ENCODE results near the gene SPATC1L.
"Not testable (repeated sequence)": the region's sequence is repeated elsewhere in the genome, so short reads cannot be mapped to it uniquely, and the experiment has no call there.

SPATC1L gene

DNA sequence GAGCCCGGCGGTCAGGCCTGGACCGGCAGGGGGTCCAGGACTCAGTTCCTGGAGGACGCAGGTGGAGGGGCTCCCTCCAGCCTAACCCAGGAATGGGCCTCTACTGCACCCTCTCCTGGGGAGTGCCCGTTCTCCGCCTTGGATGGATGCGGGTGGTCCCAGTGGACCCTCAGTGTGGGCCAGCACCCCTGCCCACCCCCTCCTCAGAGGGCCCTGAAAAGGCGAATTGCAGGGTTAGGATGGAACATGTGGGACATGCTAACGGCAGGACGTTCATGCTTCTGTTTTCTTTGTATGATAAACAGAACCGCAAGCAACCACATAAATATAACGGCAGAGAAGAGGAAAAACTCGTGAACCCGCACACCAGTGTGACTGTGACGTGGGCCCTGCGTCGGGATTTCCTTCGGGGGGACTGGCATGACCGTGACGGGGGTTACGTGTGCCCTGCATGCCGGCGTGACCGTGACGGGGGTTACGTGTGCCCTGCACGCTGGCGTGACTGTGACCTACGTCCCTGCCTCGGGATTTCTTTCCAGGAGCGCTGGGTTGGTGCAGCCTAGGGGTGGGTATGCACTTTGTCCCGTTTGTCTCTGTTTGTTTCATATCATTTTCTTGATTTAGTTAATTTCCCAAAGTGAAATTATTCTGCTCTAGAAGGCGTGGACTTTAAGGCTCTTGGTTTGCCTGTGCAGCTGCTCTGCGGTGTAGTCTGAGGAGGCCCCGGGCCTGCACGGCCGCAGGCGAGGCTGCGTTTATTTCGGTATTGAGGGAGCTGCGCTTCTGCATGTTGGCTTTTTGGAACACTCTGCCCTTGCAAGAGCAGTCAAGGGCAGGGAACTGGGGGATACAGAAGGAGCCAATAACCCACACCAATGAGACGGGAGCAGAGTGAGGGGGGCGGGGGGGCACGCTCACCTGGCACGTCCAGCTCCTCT, 32.0 kb downstream of the SPATC1L start:
- DNase-seq (ENCODE audit: extremely low read depth in 1 of 2, low read depth in 1 of 2): no peak

- no peak for DNase-seq (ENCODE audit: extremely low read depth in 1 of 2, low read depth in 1 of 2)
Observed at GRCh38 chr21:46151261-46151988, 32.8 kb downstream of the SPATC1L start.

DNA sequence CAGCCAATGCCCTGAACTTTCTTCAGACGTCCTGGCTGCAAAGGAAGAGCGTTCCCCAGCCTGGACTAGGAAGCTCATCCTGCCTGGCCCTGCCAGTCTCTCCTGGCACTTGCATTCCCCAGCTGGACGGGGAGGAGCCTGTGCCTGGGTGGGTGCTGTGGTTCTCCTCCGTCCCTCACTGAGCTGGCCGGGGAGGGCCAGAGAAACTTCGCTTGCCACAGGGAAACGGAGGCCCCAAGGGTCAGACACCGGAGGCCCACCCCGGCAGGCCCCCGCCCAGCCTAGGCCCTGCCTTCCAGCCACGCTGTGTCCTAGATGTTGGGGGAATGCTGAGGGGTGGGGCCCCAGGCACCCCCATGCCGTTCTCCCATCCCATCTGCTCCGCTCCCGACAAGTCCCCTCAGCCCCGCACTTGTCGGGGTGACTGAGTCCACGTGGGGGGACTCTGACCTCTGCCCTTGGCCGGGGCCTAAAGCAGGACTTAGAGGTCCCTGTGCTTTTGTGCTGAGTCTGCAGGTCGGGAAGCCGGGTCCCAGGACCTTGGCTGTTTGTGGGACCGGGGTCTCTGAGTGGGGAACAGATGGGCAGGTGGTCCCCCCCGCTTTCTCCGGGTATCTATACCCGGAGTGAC, 33.7 kb downstream of the SPATC1L start:
- no peak for DNase-seq (ENCODE audit: extremely low read depth in 1 of 2, low read depth in 1 of 2)

DNA sequence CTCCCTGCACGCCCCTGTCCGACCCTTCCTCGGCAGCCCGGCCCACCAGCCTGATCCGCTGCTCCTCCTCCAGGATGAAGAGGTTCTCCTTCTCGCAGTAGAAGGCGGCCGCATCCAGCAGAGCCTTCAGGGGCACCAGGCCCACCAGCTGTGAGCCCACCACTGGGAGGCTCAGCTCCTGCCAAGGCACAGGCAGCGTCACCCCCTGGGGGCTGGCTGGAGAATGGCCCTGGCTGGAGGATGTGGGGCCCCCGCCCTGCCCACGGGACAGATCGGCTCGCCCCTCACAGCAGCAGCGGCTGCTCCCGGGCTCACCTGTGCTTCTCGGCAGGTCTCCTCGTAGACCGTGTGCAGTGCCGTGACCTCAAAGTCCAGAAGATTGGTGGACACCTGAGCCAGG, 34.2 kb downstream of the SPATC1L start:
- no peak for DNase-seq (ENCODE audit: extremely low read depth in 1 of 2, low read depth in 1 of 2)

DNA sequence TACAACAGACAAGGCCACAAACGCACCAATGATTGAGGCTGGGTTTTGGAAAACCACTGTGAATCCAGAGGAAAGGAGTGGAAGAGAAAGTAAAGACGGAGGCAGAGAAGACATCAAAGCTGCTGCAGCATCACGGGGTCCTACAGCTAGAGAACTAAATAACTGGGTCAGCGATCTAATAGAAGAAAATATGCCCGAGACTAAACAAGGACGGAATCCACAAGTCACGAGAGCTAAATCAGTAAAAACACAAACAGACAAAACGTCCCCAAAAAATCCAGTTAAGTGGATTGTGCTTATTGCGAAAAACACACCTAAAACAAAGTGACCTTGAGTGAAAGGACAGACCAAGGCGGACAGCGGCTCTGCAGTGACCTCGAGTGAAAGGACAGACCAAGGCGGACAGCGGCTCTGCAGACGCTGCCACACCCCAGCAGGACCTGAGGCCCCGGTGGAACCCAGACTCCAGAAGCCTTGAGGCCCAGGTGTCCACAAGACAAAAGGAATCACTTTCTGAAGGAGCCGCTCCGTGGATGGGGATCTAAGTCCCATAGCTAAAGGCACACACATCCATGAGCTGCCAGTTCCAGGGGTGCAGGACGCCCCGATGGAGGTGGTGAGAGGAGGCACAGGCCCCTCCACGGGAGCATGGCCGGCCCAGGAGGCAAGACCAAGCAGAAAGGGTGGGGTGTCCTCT, 34.9 kb downstream of the SPATC1L start:
- DNase-seq (ENCODE audit: extremely low read depth in 1 of 2, low read depth in 1 of 2): no peak

DNA sequence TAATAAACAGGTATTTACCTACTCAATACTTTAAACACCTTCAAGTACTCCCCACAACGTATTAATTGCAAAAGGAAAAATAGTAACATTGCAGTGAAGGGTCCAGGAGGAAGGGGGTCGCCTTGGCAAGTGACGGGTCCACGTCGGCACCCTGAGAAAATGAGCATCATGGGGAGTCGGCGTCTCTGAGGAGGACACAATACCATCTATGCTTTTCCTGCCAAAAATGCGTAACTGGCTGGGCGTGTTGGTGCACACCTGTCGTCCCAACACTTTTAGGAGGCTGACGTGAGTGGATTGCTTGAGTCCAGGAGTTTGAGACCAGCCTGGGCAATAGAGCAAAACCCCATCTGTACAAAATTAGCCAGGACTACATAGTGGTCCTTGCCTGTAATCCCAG, 36.2 kb downstream of the SPATC1L start:
- DNase-seq (ENCODE audit: extremely low read depth in 1 of 2, low read depth in 1 of 2): no peak

GRCh38 chr21:46147429-46147828, 36.8 kb downstream of the SPATC1L start:
- peak in 1 of 2 donors; percentile 31 for DNase-seq (ENCODE audit: extremely low read depth in 1 of 2, low read depth in 1 of 2)

GRCh38 chr21:46146856-46147255, 37.4 kb downstream of the SPATC1L start:
- DNase-seq (ENCODE audit: extremely low read depth in 1 of 2, low read depth in 1 of 2): no peak

DNA sequence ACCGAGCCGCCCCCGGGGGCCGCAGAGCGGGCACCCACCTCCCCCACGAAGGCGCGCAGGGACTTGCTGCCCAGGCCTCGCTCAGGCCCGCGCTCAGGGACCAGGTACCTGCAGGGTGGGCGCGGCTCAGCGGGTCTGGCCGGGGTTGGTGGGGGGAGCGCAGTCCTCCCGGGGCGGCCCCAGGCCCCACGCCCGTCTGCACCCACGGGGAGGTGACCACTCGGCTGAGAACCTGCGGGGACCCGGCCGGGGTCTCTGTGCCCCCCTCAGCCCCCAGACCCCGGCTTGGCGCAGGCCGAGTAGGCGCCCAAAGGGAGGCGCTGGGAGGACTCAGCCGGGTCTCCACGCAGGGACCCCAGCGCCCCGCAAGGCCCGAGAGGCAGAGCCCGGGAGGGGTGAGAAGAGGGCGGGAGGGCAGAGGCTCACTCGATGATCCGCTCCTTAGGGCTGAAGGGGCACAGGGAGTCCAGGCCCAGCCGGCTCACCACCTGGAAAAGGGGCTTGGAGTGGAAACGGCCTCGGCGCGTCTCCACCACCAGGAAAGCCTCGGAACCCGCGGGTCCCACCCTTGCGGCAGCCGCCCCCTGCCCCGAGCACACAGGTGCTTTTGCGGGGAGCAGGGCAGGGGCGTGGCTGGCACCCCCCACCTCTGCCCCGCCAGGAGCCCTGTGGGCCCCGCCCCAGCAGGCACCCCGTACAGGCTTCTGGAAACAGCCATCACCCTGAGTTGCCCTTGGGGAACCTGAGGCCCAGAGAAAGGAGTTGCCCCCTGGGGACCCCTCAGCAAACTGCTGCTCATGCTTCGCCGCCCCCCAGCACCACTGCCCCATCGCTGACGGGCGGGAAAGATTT, 38.2 kb downstream of the SPATC1L start:
- DNase-seq (ENCODE audit: extremely low read depth in 1 of 2, low read depth in 1 of 2): no peak

DNA sequence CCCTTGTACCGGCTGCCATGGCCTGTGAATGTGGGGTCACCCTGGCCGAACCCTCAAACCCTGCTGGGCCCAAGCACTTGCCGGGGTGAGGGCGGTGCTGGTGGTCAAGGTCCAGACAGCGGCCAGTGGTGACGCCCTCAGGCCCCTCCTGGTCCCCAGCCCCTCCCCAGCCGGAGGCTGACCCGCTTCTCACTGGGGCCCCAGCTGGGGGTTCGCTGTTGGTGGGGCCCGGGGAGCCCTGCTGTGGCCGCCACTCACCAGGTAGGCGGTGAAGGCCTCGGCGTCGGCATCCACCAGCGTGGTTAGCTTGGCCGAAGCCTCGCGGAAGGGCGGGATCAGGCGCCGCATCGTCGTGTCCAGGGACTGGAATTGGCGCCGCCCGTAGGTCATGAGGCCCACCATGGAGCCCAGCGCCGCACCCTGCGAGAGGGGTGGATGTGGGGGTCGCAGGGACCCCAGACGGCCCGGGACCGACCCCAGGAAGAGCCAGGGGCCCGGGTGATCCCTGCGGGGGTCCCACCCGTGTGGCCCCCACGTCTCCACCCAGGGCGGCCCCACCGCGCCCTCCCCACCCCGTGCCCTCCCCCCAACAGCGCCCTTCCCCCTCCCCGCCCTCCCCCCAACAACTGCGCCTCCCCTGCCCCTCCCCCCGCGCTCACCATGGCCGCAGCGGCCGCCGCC, 39.0 kb downstream of the SPATC1L start:
- DNase-seq (ENCODE audit: extremely low read depth in 1 of 2, low read depth in 1 of 2): no peak

GRCh38 chr21:46144464-46145070, 39.7 kb downstream of the SPATC1L start:
- no peak for DNase-seq (ENCODE audit: extremely low read depth in 1 of 2, low read depth in 1 of 2)

DNA sequence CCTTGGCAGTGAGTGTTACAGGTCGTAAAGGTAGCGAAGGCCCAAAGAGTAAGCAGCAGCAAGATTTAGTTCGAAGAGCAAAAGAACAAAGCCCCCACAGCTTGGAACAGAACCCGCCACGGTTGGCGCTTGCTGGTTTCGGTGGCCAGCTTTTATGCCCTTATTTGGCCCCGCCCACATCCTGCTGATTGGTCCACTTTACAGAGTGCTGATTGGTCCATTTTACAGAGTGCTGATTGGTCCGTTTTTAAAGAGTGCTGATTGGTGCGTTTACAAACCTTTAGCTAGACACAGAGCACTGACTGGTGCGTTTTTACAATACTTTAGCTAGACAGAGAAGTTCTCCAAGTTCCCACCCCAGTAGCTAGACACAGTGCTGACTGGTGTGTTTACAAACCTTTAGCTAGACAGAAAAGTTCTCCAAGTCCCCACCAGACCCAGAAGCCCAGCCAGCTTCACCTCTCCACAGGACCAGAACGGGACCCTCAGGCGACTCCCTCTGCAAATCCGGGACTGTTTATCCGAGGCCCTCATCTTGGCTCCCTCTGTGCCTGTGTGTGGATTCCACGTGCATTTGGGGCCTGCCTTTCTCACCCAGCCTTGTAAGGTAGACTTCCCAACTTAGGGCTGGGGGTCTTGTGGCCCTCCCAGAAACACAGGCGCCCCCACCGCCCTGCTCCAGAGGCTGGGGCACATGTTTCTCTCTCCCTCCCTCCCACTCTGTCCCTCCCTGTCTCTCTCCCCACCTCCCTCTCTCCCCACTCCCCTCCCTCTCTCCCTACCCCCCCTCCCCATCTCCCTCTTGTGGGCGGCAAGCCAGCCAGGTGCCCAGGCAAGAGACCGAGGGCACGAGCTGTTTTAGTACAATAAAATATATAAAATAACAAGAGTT, 41.4 kb downstream of the SPATC1L start:
- DNase-seq (ENCODE audit: extremely low read depth in 1 of 2, low read depth in 1 of 2): no peak

- DNase-seq (ENCODE audit: extremely low read depth in 1 of 2, low read depth in 1 of 2): no peak
Observed at GRCh38 chr21:46141767-46142581, 42.3 kb downstream of the SPATC1L start.

GRCh38 chr21:46140352-46141003, 43.8 kb downstream of the SPATC1L start:
- not testable (repeated sequence) for DNase-seq (ENCODE audit: extremely low read depth in 1 of 2, low read depth in 1 of 2)

GRCh38 chr21:46139686-46140085, 44.6 kb downstream of the SPATC1L start:
- no peak for DNase-seq (ENCODE audit: extremely low read depth in 1 of 2, low read depth in 1 of 2)

DNA sequence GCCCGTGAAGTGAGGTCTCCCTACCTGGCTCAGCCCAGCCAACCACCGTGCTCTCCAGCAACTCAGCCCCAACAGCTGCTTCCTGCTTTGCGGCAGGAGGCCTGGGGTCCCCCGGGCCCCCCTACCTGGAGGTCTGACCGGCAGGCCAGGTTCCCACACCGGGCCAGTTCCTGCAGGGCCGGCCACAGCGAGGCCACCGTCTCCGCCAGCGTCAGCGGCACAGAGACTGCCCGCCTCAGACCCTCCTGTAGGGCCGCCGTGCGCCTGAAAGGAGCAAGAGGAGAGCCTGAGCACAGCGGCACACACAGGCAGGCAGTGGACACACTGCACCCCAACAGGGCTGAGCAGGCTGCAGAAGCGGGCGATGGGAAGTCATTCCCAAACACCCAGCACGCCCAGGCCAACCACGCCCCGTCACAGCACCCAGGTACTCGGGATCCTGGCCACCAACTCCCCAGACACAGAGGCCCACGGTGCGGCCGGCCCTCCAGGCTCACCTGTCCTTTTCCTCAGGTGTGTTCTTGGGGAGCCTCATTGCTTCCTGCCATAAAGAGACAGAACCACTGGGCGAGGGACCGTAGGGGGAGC, 45.8 kb downstream of the SPATC1L start:
- no peak for DNase-seq (ENCODE audit: extremely low read depth in 1 of 2, low read depth in 1 of 2)

All from activated CD8-positive, alpha-beta memory T cell treated with anti-CD3 and anti-CD28 coated beads for 1 hour (primary cell).